Activated CD4-positive, alpha-beta T cell treated with anti-CD3 and anti-CD28 coated beads, Interleukin-2, Interleukin-4, amounts not matched to agents 100 ng/mL and 50 ng/mL, durations not matched to agents 16 hours and 8 hours (primary cell): Measurements from ENCODE around the gene ASXL3.

Experiments
- DNase-seq: peaks from one replicate; pipeline ENCODE4 v3.0.0-alpha.2; 2020; ENCODE audit warnings: low spot score

ASXL3 gene

GRCh38 chr18:33577685-33578517 lies at the start of gene ASXL3:
ASXL3 (plus strand) TSS chr18:33578219; CDS start chr18:33578632, 413 bp downstream.
- DNase-seq: no peak

- DNase-seq: no peak
Observed at GRCh38 chr18:33532978-33533377, 45.0 kb upstream of the ASXL3 start.

GRCh38 chr18:33536904-33537303 lies 41.1 kb upstream of the ASXL3 start:
- no peak for DNase-seq

GRCh38 chr18:33538418-33539042 lies 39.5 kb upstream of the ASXL3 start:
- DNase-seq: no peak

GRCh38 chr18:33540392-33540791 lies 37.6 kb upstream of the ASXL3 start:
- no peak for DNase-seq

GRCh38 chr18:33541316-33541715 lies 36.7 kb upstream of the ASXL3 start:
- no peak for DNase-seq

GRCh38 chr18:33556846-33557245 lies 21.2 kb upstream of the ASXL3 start:
- DNase-seq: no peak

GRCh38 chr18:33557706-33558105 lies 20.3 kb upstream of the ASXL3 start:
- no peak for DNase-seq

GRCh38 chr18:33558529-33558928 lies 19.5 kb upstream of the ASXL3 start:
- DNase-seq: no peak

- DNase-seq: no peak
Observed at GRCh38 chr18:33560686-33561370, 17.2 kb upstream of the ASXL3 start.

- DNase-seq: no peak
Observed at GRCh38 chr18:33562741-33563140, 15.3 kb upstream of the ASXL3 start.

GRCh38 chr18:33567705-33568104 lies 10.3 kb upstream of the ASXL3 start:
- no peak for DNase-seq

- no peak for DNase-seq
Observed at GRCh38 chr18:33571998-33572787, 5.8 kb upstream of the ASXL3 start.

GRCh38 chr18:33573193-33573592 lies 4.8 kb upstream of the ASXL3 start:
- no peak for DNase-seq

GRCh38 chr18:33575451-33575850 lies 2.6 kb upstream of the ASXL3 start:
- no peak for DNase-seq

- DNase-seq: no peak
Observed at GRCh38 chr18:33576999-33577646, 896 bp upstream of the ASXL3 start.

- no peak for DNase-seq
Observed at GRCh38 chr18:33578518-33579348, 714 bp downstream of the ASXL3 start.

GRCh38 chr18:33579349-33580215 lies 1.6 kb downstream of the ASXL3 start:
- DNase-seq: no peak

- DNase-seq: no peak
Observed at GRCh38 chr18:33580546-33580945, 2.5 kb downstream of the ASXL3 start.

GRCh38 chr18:33581856-33582255 lies 3.8 kb downstream of the ASXL3 start:
- no peak for DNase-seq
